CD4-positive, alpha-beta T cell (primary cell): Measurements from ENCODE around the gene UGDH. TPM values are rescaled to one million over a fixed set of nuclear protein-coding genes. Genes with fewer than 3 reads are reported as not detected.

ENCODE experiments used
- ATAC-seq: fragments of 200-7000 bp; cut with Tn5 transposase; one replicate; pipeline ENCODE4 v1.10.0; 2022; ENCODE audit warnings: mild to moderate bottlenecking; ENCODE audit not compliant: poor library complexity
- CTCF ChIA-PET: fragments of 350-600 bp; sonication (Branson Sonifier 250); formaldehyde crosslinking; loops from one replicate; lab custom pipeline; 2021; ENCODE audit warnings: antibody characterized with exemption, inconsistent platforms; lab: Charles Lee
- POLR2A ChIA-PET: fragments of 350-600 bp; sonication (Branson Sonifier 250); formaldehyde crosslinking; loops from one replicate; lab custom pipeline; 2021; ENCODE audit warnings: antibody characterized with exemption, inconsistent platforms; lab: Charles Lee
- DNase-seq, 14 experiments: peaks; one replicate each; pipeline ENCODE4 v3.0.0-alpha.2; 2013 to 2020; ENCODE audit warnings: mixed read lengths in 2 of 14
- H3K27ac ChIP-seq, 2 donors: one replicate each; pipeline versions ENCODE4 v1.5.1 to v1.7.0; 2013; ENCODE audit warnings: low read length in 2 of 2, low read depth in 1 of 2, mild to moderate bottlenecking in 1 of 2
- H3K27me3 ChIP-seq, 2 experiments: 1 replicate in 1 of 2; 2 replicates in 1 of 2; pipeline versions ENCODE4 v1.6.1 to v1.7.0; 2013; ENCODE audit warnings: low read length in 2 of 2, control low read depth in 1 of 2, mild to moderate bottlenecking in 1 of 2, moderate library complexity in 1 of 2; ENCODE audit not compliant: insufficient read depth in 2 of 2, control insufficient read depth in 1 of 2
- H3K36me3 ChIP-seq: one replicate; pipeline ENCODE4 v1.6.1; 2013; ENCODE audit warnings: low read length, control low read depth; ENCODE audit not compliant: insufficient read depth
- H3K4me1 ChIP-seq: one replicate; pipeline ENCODE4 v1.6.1; 2013; ENCODE audit warnings: low read length, control low read depth; ENCODE audit not compliant: insufficient read depth
- H3K4me3 ChIP-seq: one replicate; pipeline ENCODE4 v1.5.1; 2013; ENCODE audit warnings: mild to moderate bottlenecking, low read length, moderate library complexity
- H3K9me3 ChIP-seq, 2 experiments: 1 replicate in 1 of 2; 2 replicates in 1 of 2; pipeline versions ENCODE4 v1.6.1 to v1.7.0; 2013; ENCODE audit warnings: low read length in 2 of 2, mild to moderate bottlenecking in 2 of 2, control low read depth in 1 of 2, moderate library complexity in 1 of 2; ENCODE audit not compliant: control insufficient read depth in 1 of 2, insufficient read depth in 1 of 2
- H3K27ac Mint-ChIP-seq: one replicate; pipeline ENCODE4 v1.8.0; 2020; ENCODE audit warnings: mixed read lengths
- H3K27me3 Mint-ChIP-seq: one replicate; pipeline ENCODE4 v1.8.0; 2021; ENCODE audit warnings: mixed read lengths
- H3K36me3 Mint-ChIP-seq: one replicate; pipeline ENCODE4 v1.8.0; 2021; ENCODE audit warnings: low read depth, mixed read lengths
- H3K4me1 Mint-ChIP-seq: one replicate; pipeline ENCODE4 v1.8.0; 2021; ENCODE audit warnings: low read depth, mixed read lengths
- H3K4me3 Mint-ChIP-seq: one replicate; pipeline ENCODE4 v1.8.0; 2020; ENCODE audit warnings: mild to moderate bottlenecking, mixed read lengths
- H3K9me3 Mint-ChIP-seq: one replicate; pipeline ENCODE4 v1.8.0; 2020; ENCODE audit warnings: mixed read lengths
- intact Hi-C, 2 experiments: fragments of 100-400 bp; cut with DNase I in 1 of 2; cut with micrococcal nuclease in 1 of 2; formaldehyde crosslinking; loops; one replicate each; pipeline versions ENCODE4 v1.15.1 to v1.9.0; 2023 to 2025; cut with DNase I, micrococcal nuclease
- total RNA-seq, 174 experiments: library from RNA in 2 of 174; stranded (reverse) in 2 of 174; gene quantifications; one replicate each; pipeline ENCODE4 v1.2.3 and lab custom pipeline; 2021 to 2026
- TF ChIP-seq, protein P1 (sequence below): fragments of 200-600 bp; IDR thresholded peaks from one replicate; pipeline ENCODE4 v1.8.0; 2022; ENCODE audit warnings: antibody characterized with exemption, mild to moderate bottlenecking

Gene UGDH
- total RNA-seq, 2 experiments from 2014 or later: 3.5 to 3.7 TPM

DNA sequence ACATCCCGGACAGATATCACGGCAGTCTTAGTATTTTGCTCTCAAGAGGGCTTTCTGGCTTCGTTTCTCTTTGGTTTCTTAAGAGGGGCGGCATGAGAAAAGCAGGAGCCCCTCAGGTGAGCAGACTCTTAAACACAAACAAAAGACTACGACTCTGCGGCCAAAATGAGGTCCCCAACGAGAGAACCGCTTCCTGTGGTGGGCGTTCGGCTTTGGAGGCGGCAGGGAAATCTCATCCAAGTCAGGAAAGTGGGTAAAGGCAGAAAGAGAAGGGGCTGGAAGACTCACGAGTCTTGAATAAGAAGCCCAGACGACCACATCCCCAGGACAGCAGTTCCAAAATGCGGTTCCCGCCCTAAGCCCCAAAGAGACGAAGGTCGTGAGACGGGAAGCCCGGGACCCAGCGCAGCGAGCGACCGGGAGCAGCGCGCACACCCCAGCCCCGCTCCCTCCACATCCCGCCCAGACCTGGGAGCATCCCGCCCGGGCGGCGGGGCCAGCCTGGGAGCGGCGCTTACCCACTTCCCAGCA, 409 bp downstream of the UGDH start:
- Mint-ChIP-seq H3K9me3 (peaks cover 3% of the 10 kb centered on the region), H3K27me3 (no peaks in the 10 kb centered on the region), H3K27ac (peak overlapping the region; percentile 88), H3K4me3 (peak overlapping the region; percentile 98), H3K4me1 (peaks cover 22% of the 10 kb centered on the region), H3K36me3 (peaks cover 20% of the 10 kb centered on the region)
- ATAC-seq (no peak), DNase-seq (peak in 5 of 14 experiments; percentile 1 to 35 (median 7))
- Histone ChIP-seq H3K9me3 (peaks cover 6 to 7% of the 10 kb centered on the region in 2 experiments), H3K4me3 (peak overlapping the region; percentile 98), H3K4me1 (peaks cover 22% of the 10 kb centered on the region), H3K27me3 (no peaks in the 10 kb centered on the region), H3K27ac (peak overlapping the region; percentile 52 to 65), H3K36me3 (no peaks in the 10 kb centered on the region)
- intact Hi-C loops: loop anchor here (1.0 to 10.0 kb wide), 9 partner anchors 68 to 1700 kb away; partner anchors contain the start of genes SMIM14 (in 2 of the 2), LIAS (in 1 of the 2), PDS5A (in 1 of the 2) and PGM2 (in 1 of the 2)
- TF ChIP-seq, protein P1, sequence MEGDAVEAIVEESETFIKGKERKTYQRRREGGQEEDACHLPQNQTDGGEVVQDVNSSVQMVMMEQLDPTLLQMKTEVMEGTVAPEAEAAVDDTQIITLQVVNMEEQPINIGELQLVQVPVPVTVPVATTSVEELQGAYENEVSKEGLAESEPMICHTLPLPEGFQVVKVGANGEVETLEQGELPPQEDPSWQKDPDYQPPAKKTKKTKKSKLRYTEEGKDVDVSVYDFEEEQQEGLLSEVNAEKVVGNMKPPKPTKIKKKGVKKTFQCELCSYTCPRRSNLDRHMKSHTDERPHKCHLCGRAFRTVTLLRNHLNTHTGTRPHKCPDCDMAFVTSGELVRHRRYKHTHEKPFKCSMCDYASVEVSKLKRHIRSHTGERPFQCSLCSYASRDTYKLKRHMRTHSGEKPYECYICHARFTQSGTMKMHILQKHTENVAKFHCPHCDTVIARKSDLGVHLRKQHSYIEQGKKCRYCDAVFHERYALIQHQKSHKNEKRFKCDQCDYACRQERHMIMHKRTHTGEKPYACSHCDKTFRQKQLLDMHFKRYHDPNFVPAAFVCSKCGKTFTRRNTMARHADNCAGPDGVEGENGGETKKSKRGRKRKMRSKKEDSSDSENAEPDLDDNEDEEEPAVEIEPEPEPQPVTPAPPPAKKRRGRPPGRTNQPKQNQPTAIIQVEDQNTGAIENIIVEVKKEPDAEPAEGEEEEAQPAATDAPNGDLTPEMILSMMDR: no peak
- POLR2A ChIA-PET: interaction anchor here (0.5 to 3.0 kb wide), 13 partner anchors 9 to 1009 kb away, joined by 3 to 42 read pairs (median 4); partner anchors contain the start of genes LIAS, PDS5A, RPL9 and SMIM14
- CTCF ChIA-PET: interaction anchor here (0.9 kb wide), 2 partner anchors 17 to 112 kb away, joined by 4 read pairs; partner anchors contain the start of gene SMIM14

DNA sequence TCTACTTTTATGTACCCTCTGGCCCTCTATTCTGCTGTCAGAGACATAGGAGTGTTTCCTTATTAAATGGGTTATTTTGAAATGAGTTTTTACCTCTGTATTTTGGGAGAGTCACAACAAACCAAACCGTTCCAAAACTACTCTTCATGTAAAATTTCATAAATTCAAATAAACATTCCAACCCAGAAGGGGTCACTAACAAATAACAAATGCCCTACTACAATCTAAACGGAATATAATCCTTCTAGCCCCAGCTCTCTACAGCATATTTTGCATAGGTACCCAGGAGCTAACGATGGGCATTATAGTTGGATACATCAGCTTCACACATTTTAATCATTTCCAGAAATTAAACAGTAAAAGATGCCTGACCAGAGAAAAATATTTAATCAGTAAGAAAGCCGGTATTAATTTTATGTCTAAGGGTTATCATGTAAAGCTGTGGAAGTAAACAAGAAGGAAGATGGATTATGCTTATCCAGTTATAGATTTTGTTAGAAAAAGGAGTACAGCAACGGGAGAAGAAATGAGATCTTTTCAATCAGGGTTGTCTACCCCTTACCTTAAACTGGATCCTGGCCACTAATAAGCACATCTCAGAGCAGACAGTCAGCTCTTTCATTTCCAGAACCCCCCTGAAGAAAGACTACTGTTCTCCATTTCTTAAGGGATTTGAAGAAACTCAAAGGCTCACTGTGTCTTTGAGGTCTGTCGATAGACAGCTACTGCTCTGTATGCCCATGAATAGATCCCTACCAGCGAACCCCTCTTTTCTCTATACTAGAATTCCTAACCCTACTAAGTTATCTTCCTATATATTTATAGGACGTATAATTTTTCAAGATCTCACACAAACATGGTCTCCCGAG, 1.2 kb downstream of the UGDH start:
- POLR2A ChIA-PET: interaction anchor here (0.7 to 3.0 kb wide), 5 partner anchors 11 to 665 kb away, joined by 3 to 42 read pairs (median 13); partner anchors contain the start of genes LIAS, RPL9, SMIM14 and UBE2K
- intact Hi-C loops: loop anchor here in 1 of 2 experiments (2.0 to 10.0 kb wide), 8 partner anchors 67 to 1699 kb away; partner anchors contain the start of genes LIAS, PDS5A, PGM2 and RFC1
- H3K27ac ChIP-seq: no peak overlapping the region
- ATAC-seq (no peak), DNase-seq (peak in 1 of 14 experiments; percentile 1)
- no peaks in the 10 kb centered on the region for H3K27me3 ChIP-seq
- peaks cover 22% of the 10 kb centered on the region for H3K4me1 Mint-ChIP-seq
- H3K36me3 Mint-ChIP-seq: peaks cover 12% of the 10 kb centered on the region
- H3K36me3 ChIP-seq: no peaks in the 10 kb centered on the region
- TF ChIP-seq, protein P1: no peak
- peak overlapping the region; percentile 88 for H3K27ac Mint-ChIP-seq
- H3K4me1 ChIP-seq: peaks cover 22% of the 10 kb centered on the region
- no peaks in the 10 kb centered on the region for H3K27me3 Mint-ChIP-seq
- peaks cover 3% of the 10 kb centered on the region for H3K9me3 Mint-ChIP-seq
- H3K4me3 ChIP-seq: peak overlapping the region; percentile 98
- CTCF ChIA-PET: no interaction called here
- peaks cover 5 to 6% of the 10 kb centered on the region in 2 experiments for H3K9me3 ChIP-seq
- H3K4me3 Mint-ChIP-seq: peak overlapping the region; percentile 91

DNA sequence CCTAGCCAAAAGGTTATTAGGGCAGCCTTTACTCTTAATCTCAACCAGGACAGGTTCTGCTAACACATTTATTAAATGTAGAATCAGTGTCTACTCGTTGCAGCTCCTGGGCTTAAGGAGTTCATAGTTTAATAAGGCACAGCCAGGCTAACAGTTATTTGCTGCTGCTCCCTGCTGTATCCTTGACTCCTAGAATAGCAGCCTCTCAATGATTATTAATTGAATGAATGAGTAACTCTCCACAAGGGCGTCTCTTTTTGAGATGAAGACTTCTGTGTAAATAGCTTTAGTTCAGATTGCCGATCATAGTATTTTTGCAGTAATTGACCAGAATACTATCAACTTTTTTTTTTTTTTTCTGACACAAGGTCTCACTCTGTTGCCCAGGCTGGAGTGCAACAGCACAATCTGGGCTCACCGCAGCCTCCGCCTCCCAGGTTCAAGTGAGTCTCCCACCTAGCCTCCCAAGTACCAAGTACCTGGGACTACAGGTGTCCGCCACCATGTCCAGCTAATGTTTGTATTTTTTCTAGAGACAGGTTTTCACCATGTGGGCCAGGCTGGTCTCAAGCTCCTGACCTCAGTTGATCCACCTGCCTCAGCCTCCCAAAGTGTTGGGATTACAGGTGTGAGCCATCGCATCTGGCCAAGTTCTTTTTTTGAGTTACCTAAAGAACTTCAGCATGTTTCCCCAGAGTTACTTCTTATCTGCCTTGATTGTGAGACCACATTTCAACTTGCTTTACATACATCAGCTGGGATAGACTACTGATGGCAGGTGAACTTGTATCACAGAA, 2.9 kb downstream of the UGDH start:
- no peaks in the 10 kb centered on the region for H3K27me3 Mint-ChIP-seq
- TF ChIP-seq, protein P1: no peak
- ChIA-PET POLR2A (interaction anchor here (1.0 kb wide), 1 partner anchor 454 kb away, joined by 3 read pairs; no protein-coding TSS in a partner anchor), CTCF (interaction anchor here (0.6 kb wide), 1 partner anchor 200 kb away, joined by 3 read pairs; no protein-coding TSS in a partner anchor)
- H3K27ac Mint-ChIP-seq: no peak overlapping the region
- Histone ChIP-seq H3K27ac (no peak overlapping the region), H3K9me3 (no peaks in the 10 kb centered on the region), H3K4me3 (no peak overlapping the region), H3K4me1 (peaks cover 22% of the 10 kb centered on the region), H3K36me3 (no peaks in the 10 kb centered on the region), H3K27me3 (no peaks in the 10 kb centered on the region)
- peaks cover 4% of the 10 kb centered on the region for H3K36me3 Mint-ChIP-seq
- DNase-seq (no peak), ATAC-seq (no peak)
- intact Hi-C loops: loop anchor here in 1 of 2 experiments (10.0 kb wide), 1 partner anchor 160 kb away; the partner anchor contains the start of gene RFC1
- H3K9me3 Mint-ChIP-seq: no peaks in the 10 kb centered on the region
- no peak overlapping the region for H3K4me3 Mint-ChIP-seq
- H3K4me1 Mint-ChIP-seq: peaks cover 22% of the 10 kb centered on the region
